ENCODE results near the gene DGKD. TPM values are rescaled to one million over a fixed set of nuclear protein-coding genes. Genes with fewer than 3 reads are reported as not detected.

The DGKD gene
- total and polyA plus RNA-seq, 5 donors from 2014 or later: 11.3 to 161 (median 11.5) TPM

Other genes with a start within 250 kb of the DGKD start
- 125 TPM for gene ATG16L1, start 102.8 kb upstream of the DGKD start, total RNA-seq
- 10 to 100 TPM; 15.2 to 23.5 (median 19.0) TPM for gene ATG16L1, start 102.8 kb upstream of the DGKD start, polyA plus RNA-seq
- gene SAG, start 46.7 kb upstream of the DGKD start, total RNA-seq: 1.7 TPM
- not detected for gene SAG, start 46.7 kb upstream of the DGKD start, polyA plus RNA-seq
- 17.2 TPM for gene USP40, start 212.3 kb downstream of the DGKD start, total RNA-seq
- gene USP40, start 212.3 kb downstream of the DGKD start, polyA plus RNA-seq: 1 to 10 TPM; 2.7 to 6.2 (median 5.1) TPM

Measured in CD4-positive, CD25-positive, alpha-beta regulatory T cell (primary cell).